GM18519 (cell line): ENCODE measurements around the gene SCNN1B.

Experiments used
- ATAC-seq: cut with Tn5 transposase; IDR thresholded peaks from one replicate; pipeline ENCODE4 v1.9.1; 2021; ENCODE audit warnings: mild to moderate bottlenecking, moderate library complexity; ENCODE audit not compliant: unreplicated experiment, low FRiP score

The SCNN1B gene

DNA sequence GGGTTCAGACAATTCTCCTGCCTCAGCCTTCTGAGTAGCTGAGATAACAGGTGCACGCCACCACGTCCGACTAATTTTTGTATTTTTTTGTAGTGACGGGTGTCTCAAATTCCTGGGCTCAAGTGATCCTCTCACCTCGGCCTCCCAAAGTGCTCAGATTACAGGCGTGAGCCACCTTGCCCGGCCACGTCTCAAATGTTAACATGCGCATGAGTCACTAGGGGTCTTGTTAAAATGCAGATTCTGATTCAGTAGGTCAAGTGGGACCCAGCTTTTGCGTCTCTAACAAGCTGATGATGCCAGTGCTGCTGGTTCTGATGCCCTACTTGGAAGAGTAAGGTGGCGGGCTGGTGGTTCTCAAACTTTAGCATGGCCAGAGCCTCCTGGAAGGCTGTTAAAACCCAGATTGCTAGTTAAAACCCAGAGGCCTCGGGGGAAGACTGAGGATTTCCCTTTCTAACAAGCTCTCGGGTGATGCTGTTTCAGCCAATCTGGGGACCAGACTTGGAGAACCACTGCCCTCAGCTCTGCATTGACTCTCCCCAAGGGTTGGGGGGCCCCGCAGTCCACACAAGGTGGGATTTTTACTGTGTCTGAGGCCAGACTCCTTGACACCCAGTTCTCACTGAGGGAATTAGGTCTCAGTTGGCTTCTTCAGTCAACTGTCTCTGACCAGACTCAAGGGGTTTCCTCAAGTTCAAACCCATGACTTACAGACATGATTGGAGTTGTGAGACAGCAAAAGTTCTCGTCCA, 17.9 kb downstream of the SCNN1B start:
- ATAC-seq: no peak

DNA sequence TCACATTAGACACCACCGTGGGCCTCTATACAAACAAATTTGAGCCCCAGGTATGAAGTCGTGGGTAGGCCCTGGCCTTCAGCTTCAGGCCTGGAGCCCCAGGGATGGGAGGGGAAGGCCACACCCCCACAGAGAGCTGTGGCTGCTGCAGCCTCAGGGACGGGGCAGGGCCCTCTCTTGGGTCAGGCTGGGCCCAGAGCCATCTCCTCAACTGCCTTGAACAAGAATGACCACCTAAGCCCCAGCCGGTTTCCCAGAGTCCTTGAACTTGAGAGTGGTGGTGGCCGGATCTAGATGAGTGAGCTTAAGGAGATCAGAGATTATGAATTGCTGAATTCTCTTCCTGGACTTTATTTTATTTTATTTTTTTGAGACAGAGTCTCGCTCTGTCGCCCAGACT, 18.6 kb downstream of the SCNN1B start:
- ATAC-seq: no peak

DNA sequence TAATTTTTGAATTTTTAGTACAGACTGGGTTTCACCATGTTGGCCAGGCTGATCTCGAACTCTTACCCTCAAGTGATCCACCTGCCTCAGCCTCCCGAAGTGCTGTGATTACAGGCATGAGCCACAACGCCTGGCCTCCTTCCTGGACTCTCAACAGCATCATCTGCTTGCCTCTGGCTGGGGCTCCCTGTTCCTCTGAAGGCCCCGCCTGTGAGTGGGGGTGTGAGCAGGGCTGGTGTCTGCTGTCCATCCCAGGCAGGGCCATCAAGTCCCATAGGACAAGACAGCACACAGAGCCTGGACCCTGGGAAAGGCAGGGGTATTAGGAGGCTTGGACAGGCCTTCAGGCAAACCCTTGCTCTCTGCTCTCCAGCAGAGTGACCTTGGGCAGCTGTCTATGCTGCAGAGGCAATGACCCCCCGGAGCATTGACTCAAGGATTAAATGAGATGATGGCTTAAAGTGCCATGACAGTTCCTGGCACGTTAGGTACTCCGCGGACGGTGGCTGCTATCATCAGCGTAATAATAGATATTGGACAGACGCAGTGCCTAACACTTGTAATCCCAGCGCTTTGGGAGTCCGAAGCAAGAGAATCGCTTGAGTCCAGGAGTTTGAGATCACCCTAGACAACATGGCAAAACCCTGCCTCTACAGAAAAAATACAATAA, 19.2 kb downstream of the SCNN1B start:
- ATAC-seq: no peak

DNA sequence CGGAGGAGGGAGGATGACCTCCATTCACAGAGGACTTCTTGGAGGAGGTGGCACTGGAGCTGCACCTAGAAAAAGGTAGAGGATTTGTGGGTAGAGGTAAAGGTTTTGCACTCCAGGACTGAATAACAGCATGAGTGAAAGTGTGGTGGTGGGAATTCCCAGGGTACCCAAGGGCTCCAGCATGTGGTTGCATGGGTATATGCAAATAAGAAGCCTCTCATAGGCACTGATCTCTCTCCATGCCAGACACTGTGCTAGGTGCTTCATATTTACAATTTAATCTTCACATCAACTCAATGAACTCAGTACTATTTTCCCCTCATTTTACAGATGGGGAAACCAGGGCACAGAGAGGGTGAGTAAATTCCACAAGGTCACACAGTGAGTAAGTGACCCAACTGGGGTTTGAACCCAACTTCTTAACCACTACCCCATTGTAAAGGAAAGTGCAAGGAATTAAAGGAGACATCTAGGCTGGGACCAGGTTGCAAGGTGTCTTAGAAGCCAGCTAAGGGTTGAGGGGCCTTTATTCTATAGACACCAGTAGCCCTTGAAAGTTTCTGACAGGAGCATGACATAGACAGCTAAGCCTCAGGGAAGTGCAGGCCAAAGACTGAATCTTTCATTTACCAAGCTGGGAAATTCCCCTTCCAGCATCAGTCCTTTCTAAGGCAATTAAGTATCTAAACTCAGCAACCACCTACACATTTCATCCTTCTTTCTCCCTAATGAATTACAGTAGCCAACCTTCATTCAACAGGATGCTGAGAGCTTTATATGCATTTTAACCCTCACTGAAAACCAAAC, 21.3 kb downstream of the SCNN1B start:
- ATAC-seq: no peak

DNA sequence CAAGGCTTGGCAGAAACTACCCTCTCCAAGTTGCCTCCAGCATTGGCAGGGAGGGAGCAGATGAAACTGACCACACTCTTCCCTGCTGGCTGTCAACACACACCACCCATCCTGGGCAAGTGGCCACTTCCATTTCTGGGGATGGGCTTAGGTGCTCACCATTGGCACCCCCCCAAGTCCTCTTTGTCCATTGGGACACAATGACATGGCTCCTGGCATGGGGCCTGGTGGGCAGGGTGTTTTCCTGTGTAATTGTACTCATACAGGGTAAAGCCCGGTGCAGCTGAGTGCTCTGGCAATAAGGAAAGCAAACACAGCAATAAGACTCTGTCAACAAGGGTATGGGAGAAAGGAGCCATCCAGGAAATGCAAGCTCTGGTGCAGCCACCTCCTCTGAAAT, 22.6 kb downstream of the SCNN1B start:
- ATAC-seq: no peak

DNA sequence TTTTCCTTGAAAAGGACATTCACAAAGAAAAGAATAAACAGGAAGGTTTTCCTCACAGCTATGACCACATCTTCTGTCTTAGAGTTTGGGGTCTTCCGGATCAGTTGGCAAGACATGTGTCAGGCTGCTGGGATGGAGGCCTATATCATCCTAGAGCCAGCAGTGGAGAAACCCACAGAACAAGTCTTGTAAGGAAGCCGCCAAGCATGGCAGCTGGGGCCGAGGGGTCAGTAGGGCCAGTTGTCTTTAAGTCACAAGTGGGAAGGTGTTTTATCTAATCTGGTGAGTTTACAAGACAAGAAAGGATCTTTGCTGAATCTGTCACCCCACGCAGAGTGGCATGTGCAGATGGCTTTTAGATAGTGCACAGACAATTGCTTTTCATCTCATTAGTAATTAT, 25.7 kb downstream of the SCNN1B start:
- ATAC-seq: no peak

DNA sequence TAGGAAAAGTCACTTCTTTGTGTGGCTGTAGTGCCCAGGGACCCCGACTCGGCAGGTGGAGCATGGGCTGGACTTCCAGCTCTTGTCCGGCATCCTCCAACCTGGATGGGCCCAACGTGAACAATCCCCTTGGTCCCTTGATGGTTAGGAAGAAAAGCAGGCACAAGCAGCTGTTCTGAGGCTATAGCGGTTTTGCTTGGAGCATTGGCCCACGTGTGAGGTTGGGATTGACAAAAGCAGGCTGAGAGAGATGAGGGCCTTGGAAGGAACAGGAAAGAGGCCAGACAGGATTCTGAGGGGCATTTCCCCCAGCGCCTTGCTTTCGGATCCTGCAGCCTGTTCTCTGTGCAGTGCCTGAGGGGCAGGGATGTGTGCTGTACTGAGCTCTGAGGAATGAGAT, 28.1 kb downstream of the SCNN1B start:
- no peak for ATAC-seq

DNA sequence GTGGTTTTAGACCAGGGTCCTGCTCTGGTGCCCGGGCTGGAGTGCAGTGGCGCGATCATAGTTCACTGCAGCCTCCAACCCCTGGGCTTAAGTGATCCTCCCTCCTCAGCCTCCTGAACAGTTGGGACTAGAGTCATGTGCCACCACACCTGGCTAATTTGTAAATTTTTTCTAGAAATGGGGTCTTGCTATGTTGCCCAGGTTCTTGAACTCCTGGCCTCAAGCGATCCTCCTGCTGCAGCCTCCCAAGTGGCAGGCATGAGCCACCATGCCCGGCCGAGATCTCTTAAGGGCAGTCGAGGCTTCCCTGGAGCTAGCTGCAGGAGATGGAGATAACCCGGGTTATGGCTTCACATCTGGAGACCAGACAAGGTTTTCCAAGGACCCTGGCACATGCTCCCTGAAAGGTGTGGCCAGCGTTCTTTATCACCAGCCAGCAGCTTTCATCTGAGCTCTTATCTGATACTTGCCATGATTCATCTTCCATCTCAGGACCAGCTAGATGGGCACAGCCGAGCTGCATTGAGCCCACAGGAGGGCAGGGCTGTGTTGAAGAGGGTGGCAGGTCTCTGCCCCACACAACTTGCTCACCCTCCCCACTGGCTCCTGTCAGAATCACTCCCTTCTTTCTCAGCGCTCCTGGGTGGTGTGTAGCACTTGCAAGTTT, 28.6 kb downstream of the SCNN1B start:
- ATAC-seq: no peak

DNA sequence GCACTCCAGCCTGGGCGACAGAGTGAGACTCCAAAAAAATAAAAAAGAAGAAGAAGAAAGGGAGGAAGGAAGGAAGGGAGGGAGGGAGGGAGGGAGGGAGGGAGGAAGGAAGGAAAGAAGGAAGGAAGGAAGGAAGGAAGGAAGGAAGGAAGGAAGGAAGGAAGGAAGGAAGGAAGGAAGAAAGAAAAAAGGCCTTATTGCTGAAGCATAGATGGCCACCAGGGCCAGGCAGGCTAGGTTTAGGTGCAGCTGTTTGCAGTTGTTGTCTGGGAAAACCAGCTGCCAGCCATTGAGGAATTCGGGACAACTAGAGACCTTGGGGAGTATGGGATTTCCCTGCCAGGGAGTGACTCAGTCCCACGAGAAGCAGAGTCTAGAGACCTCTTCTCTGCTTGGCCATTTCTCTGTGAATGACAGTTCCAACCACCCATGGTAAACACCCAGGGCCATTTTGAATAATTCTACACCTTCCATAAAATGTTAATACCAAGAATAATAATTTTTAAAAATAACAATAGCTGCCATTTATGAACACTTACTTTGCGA, 31.0 kb downstream of the SCNN1B start:
- ATAC-seq: no peak

DNA sequence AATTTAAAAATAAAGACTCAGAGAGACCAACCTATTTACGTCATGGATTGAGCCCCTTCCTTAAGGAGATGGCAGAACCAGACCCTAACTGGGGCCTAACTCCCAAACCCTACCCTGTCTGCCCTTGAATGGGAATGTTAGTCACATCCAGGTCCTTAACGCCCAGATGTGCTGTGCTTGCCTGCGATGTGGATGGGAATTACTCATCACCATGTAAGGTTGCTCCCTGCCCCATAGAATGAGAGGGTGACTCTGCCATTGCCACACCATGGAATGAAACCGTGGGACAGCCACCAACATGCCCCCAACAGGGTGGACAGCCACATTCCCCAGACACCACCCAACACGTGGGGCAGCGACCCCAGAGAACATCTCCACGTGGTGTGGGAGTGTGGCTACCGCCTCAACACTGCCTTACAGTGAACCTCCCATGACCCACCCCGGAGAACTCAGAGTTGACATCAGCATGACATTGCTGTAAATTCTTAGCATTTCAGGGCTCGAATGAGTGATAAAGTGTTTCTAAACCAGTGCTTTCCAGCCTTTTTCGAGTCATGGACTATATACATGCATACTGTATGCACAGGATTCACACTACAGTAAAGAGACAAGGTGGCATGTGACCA, 31.8 kb downstream of the SCNN1B start:
- ATAC-seq: no peak

DNA sequence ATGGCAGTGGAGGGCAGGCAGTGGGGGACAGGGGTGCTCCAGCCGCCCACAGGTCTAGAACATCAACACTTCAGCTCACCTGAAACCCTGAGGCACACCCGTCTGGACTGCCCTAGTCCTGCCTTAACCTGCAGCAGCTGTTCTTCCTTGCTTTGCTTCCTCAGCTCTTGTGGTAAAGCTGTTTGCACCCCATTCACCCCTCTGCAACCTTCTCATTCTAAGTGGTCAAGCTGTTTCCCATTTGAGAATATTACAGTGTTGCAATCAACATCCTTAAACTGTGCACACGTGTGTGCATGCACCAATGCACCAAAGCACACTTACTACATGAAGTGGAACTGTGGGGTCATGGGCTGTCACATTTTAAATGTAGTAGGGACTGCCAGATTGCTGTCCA, 32.4 kb downstream of the SCNN1B start:
- no peak for ATAC-seq

DNA sequence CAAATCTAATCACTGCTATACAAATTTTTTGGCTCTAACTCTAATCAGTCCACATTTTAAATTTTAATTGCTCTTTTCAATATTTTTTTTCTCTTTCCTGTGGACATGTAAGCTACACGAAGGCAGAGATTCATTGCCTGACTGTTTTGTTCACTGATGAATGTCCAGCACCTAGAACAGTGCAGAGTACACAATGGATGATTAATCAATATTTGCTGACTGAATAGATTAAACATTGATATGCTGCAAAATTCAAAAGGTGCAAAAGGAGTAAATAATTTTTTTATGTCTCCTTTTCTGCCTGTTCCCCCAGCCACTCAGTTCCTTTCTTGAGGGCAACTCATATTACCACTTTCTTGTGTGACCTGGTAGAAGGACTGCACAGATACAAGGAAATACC, 32.8 kb downstream of the SCNN1B start:
- ATAC-seq: no peak

DNA sequence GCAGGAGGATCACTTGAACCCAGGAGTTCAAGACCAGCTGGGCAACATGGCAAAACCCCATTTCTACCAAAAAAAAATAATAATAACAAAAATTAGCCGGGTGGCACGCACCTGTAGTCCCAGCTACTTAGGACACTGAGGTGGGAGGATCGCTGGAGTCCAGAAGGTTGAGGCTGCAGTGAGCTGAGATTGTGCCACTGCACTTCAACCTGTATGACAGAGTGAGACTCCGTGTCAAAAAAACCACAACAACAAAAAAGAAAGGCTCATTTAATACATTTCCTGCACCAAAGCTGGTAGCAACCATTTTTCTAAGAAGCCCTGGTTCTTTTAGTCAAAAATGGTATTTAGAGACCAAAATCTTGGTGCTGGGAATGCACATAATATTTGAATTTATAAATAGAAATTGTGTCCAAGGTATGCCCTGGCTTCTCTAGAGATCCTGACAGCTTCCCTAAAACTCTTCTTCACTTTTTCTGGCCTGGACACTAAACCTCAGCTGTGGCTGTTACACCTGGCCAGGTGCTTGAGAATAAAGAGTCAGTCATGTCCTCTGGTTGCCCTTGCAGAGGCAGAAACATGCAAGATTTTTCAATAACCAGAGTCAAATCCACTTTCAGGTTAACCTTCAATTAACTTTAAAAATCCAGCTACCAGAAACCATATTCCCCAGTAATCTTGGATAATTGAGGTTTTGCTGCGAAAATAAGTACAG, 35.9 kb downstream of the SCNN1B start:
- no peak for ATAC-seq

DNA sequence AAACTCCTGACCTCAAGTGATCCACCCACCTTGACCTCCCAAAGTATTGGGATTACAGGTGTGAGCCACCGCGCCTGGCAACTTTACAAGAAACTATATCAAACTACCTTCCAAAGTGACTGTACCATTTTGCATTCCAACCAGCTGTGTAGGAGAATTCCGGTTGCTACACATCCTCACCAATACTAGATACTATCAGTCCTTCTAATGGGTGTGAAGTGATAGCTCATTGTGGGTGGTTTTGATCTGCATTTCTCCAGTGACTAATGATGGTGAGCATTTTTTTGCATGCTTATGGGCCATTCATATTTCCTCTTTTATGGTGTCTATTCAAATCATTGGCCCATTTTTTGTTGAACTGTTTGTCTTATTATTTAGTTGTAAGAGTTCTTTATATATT, 37.7 kb downstream of the SCNN1B start:
- no peak for ATAC-seq

DNA sequence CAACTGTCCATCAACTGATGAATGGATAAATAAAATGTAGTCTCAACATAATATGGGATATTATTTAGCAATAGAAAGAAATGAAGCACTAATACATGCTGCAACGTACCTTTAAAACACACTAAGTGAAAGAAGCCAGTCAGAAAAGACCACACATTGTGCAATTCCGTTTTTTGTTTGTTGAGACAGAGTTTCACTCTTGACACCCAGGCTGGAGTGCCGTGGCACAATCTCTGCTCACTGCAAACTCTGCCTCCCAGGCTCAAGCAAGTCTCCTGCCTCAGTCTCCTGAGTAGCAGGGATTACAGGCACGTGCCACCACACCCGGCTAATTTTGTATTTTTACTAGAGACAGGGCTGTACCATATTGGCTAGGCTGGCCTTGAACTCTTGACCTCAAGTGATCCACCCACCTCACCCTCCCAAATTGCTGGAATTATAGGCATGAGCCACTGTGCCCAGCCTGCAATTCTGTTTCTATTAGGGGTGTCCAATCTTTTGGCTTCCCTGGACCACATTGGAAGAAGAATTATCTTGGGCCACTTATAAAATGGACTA, 40.1 kb downstream of the SCNN1B start:
- no peak for ATAC-seq

DNA sequence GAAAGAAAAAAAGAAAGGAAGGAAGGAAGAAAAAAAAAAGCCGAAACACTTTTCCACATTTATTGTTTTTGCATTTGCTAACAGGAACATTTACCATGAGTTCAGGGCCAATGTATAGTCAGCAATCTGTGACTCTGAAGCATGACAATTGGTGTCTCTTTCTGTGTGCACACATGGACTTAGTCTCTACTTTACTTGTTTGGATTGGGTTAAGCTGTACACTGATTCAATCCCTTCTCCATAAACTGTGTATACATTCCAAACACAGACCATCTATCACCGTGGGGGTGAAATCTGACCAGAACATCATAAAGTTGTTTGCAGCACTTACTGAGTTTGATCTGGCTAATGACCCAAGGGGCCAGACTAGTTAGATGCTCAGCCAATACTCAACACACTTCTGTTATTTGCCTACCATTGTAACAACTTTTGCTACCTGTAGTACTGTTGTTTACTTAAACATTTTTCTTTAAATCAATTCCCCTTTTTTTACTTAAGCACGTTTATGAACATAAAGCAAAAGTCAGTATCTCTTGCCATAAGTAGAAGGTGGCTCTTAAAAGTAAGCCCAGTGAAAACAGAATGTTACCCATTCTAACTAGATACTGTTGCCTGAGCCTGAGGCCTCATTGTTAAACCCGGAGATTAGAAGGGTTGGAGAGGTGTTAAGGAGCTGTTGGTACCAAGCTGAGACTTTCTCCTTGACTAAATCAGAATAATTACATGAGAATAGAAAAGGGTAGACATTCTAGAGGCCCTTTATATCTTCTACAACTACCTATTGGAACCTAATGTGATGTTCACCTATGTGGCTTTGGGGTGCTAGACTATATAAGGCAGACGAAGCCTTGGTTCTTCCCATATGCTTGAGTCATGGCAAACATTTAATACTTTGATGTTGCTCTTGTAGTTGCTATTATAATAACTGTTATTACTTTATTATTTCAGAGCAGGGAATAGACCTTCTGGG, 41.8 kb downstream of the SCNN1B start:
- ATAC-seq: no peak

DNA sequence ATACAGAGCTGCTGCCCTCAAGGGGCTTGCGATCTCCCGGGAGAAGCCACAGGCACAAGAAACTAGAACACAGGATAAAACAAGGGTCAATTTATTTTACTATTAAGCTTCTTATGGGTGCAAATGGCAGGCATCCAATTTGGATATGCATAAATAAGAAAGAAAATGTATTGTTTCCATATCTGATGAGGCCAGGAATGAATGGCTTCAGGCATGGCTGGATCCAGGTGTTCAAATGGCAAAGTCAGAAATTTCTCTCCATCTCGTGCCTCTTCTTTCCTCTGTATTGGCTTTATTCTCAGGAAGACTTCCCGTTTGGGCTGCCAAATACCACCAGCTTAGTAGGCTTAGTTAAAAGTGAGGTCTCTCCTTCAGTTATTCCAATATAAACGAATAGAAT, 43.1 kb downstream of the SCNN1B start:
- ATAC-seq: no peak
